ENCODE measurements around the gene AP1S3.

DNA sequence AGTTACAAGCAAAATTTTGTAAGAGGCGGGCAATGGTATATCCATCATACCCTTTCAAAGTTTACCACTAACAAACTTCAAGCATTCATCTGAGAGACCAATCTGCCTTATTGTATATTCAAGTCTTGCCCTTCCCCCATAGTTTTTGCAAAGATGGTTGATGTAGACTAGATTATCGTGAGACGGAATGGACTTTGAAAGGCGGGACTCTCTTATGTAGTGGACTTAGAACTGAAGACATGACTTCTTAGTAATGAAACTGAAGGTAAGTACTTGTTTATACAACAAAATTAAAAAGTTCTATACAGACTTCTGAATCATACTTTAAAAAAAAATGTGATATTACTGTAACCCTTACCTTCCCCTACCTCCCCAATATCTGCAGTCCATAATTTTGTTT lies 10.4 kb downstream of the AP1S3 start:
- TF ChIP-seq POLR2AphosphoS5 (IDR thresholded peaks at IDR 0.05; ENCODE audit: insufficient read depth, low read depth, low read length) (no peak), POLR2A (IDR thresholded peaks at IDR 0.05; ENCODE audit: low read depth, low read length) (no peak), MYC (IDR thresholded peaks at IDR 0.05; ENCODE audit: low read depth, low read length) (no peak), FOS (IDR thresholded peaks at IDR 0.05; ENCODE audit: borderline replicate concordance, insufficient read depth, low read length) (no peak), JUN (IDR thresholded peaks at IDR 0.05; ENCODE audit: borderline replicate concordance, insufficient read depth, insufficient read length, low read depth) (no peak)
- TF ChIP-seq, protein P1, sequence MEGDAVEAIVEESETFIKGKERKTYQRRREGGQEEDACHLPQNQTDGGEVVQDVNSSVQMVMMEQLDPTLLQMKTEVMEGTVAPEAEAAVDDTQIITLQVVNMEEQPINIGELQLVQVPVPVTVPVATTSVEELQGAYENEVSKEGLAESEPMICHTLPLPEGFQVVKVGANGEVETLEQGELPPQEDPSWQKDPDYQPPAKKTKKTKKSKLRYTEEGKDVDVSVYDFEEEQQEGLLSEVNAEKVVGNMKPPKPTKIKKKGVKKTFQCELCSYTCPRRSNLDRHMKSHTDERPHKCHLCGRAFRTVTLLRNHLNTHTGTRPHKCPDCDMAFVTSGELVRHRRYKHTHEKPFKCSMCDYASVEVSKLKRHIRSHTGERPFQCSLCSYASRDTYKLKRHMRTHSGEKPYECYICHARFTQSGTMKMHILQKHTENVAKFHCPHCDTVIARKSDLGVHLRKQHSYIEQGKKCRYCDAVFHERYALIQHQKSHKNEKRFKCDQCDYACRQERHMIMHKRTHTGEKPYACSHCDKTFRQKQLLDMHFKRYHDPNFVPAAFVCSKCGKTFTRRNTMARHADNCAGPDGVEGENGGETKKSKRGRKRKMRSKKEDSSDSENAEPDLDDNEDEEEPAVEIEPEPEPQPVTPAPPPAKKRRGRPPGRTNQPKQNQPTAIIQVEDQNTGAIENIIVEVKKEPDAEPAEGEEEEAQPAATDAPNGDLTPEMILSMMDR (IDR thresholded peaks at IDR 0.05; ENCODE audit: extremely low read depth in 1 of 2, insufficient read depth in 1 of 2, low read depth in 1 of 2, low read length in 2 of 2), result no peak
